Natural killer cell (primary cell): ENCODE data around the gene TMEM30B. TPM values are rescaled to one million over a fixed set of nuclear protein-coding genes. Genes with fewer than 3 reads are reported as not detected.

Source experiments
- ATAC-seq, 3 donors: fragments of 150-1000 bp in 2 of 3; fragments of 200-7000 bp in 1 of 3; cut with Tn5 transposase; 1 replicate in 1 of 3; 2 replicates in 2 of 3; pipeline ENCODE4 v1.10.0; 2021; ENCODE audit warnings: mild to moderate bottlenecking in 2 of 3, moderate library complexity in 2 of 3
- DNase-seq, 2 donors: peaks; one replicate each; pipeline versions ENCODE4 v3.0.0 to v3.0.0-alpha.2; 2013 to 2021; ENCODE audit warnings: mixed read lengths in 1 of 2
- H3K27ac ChIP-seq: one replicate; pipeline ENCODE4 v1.5.1; 2013; ENCODE audit warnings: mild to moderate bottlenecking, low read length
- H3K27me3 ChIP-seq: one replicate; pipeline ENCODE4 v1.6.1; 2013; ENCODE audit warnings: low read length; ENCODE audit not compliant: control insufficient read depth, insufficient read depth
- H3K36me3 ChIP-seq: one replicate; pipeline ENCODE4 v1.6.1; 2013; ENCODE audit warnings: low read length; ENCODE audit not compliant: control insufficient read depth, insufficient read depth
- H3K4me1 ChIP-seq: one replicate; pipeline ENCODE4 v1.6.1; 2013; ENCODE audit warnings: low read length; ENCODE audit not compliant: control insufficient read depth, insufficient read depth
- H3K4me3 ChIP-seq: one replicate; pipeline ENCODE4 v1.5.1; 2013; ENCODE audit warnings: low read length
- H3K9me3 ChIP-seq: one replicate; pipeline ENCODE4 v1.6.1; 2013; ENCODE audit warnings: low read length; ENCODE audit not compliant: control insufficient read depth, insufficient read depth
- H3K27ac Mint-ChIP-seq, 2 donors: one replicate each; pipeline ENCODE4 v1.8.0; 2022; ENCODE audit warnings: mild to moderate bottlenecking in 2 of 2, mixed read lengths in 2 of 2, moderate library complexity in 1 of 2
- H3K27me3 Mint-ChIP-seq, 2 donors: one replicate each; pipeline ENCODE4 v1.8.0; 2022; ENCODE audit warnings: low read depth in 2 of 2, mixed read lengths in 2 of 2
- H3K36me3 Mint-ChIP-seq: one replicate; pipeline ENCODE4 v1.8.0; 2022; ENCODE audit warnings: mixed read lengths
- H3K4me1 Mint-ChIP-seq, 2 donors: one replicate each; pipeline ENCODE4 v1.8.0; 2022; ENCODE audit warnings: mixed read lengths in 2 of 2
- H3K4me3 Mint-ChIP-seq: one replicate; pipeline ENCODE4 v1.8.0; 2022; ENCODE audit warnings: mild to moderate bottlenecking, moderate library complexity, mixed read lengths
- H3K9me3 Mint-ChIP-seq, 2 donors: one replicate each; pipeline ENCODE4 v1.8.0; 2022; ENCODE audit warnings: mixed read lengths in 2 of 2
- WGBS: methylation state at CpG from one replicate; pipeline ENCODE4 v1.1.7; 2013; ENCODE audit warnings: missing lambda C conversion rate; ENCODE audit not compliant: insufficient coverage; 5-methylcytosine and 5-hydroxymethylcytosine counted together
- intact Hi-C: fragments of 100-400 bp; cut with micrococcal nuclease; formaldehyde crosslinking; loops from one replicate; pipeline ENCODE4 v1.14.2; 2022
- total RNA-seq, 4 donors: library from RNA; stranded (reverse); fragments of 120-200 nt in 1 of 4; gene quantifications; one replicate each; pipeline versions ENCODE4 v1.2.3 to v1.2.4, GENCODE V29; 2013 to 2022
- TF ChIP-seq, protein P1 (sequence below): fragments of 200-600 bp; IDR thresholded peaks from one replicate; pipeline ENCODE4 v1.8.0; 2022; ENCODE audit warnings: antibody characterized with exemption

Gene TMEM30B
- total RNA-seq, 3 donors from 2014 or later (not counting 1 experiment from before 2014, with no cell fraction given) = 1.0 to 1.4 (median 1.3) TPM

DNA sequence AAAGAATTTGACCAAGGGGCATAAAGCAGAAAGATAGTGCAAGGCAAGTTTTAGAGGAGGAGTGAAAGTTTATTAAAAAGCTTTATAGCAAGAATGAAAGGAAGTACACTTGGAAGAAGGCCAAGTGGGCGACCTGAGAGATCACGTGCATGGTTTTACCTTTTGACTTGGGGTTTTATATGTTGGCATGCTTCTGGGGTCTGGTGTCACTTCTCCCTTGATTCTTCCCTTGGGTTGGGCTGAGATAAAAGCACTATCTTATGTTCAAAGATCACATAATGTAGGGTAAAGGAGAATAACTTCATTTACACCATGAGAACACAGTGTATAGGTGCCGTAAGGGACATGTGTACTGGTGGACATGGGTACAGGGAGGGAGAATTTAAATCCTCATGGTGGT is 17.7 kb upstream of the TMEM30B start:
- DNase-seq (peak in 1 of 2 donors; percentile 61), ATAC-seq (no peak)
- peaks cover 6% of the 10 kb centered on the region for H3K4me1 ChIP-seq
- H3K4me3 ChIP-seq = no peak overlapping the region
- H3K9me3 ChIP-seq = no peaks in the 10 kb centered on the region
- H3K27me3 Mint-ChIP-seq = no peaks in the 10 kb centered on the region
- no peaks in the 10 kb centered on the region for H3K27me3 ChIP-seq
- no peaks in the 10 kb centered on the region for H3K36me3 ChIP-seq
- no peak overlapping the region for H3K27ac ChIP-seq
- TF ChIP-seq, protein P1, sequence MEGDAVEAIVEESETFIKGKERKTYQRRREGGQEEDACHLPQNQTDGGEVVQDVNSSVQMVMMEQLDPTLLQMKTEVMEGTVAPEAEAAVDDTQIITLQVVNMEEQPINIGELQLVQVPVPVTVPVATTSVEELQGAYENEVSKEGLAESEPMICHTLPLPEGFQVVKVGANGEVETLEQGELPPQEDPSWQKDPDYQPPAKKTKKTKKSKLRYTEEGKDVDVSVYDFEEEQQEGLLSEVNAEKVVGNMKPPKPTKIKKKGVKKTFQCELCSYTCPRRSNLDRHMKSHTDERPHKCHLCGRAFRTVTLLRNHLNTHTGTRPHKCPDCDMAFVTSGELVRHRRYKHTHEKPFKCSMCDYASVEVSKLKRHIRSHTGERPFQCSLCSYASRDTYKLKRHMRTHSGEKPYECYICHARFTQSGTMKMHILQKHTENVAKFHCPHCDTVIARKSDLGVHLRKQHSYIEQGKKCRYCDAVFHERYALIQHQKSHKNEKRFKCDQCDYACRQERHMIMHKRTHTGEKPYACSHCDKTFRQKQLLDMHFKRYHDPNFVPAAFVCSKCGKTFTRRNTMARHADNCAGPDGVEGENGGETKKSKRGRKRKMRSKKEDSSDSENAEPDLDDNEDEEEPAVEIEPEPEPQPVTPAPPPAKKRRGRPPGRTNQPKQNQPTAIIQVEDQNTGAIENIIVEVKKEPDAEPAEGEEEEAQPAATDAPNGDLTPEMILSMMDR = no peak
- no peak overlapping the region for H3K27ac Mint-ChIP-seq
- intact Hi-C loops = loop anchor here (5.0 kb wide), 2 partner anchors 153 to 428 kb away; no protein-coding TSS in a partner anchor
- H3K36me3 Mint-ChIP-seq = no peaks in the 10 kb centered on the region
- H3K4me1 Mint-ChIP-seq = peaks cover 17 to 29% of the 10 kb centered on the region in 2 donors
- H3K9me3 Mint-ChIP-seq = no peaks in the 10 kb centered on the region
- H3K4me3 Mint-ChIP-seq = no peak overlapping the region
- WGBS = 40% methylated on average over 3 of the region's 3 CpGs

DNA sequence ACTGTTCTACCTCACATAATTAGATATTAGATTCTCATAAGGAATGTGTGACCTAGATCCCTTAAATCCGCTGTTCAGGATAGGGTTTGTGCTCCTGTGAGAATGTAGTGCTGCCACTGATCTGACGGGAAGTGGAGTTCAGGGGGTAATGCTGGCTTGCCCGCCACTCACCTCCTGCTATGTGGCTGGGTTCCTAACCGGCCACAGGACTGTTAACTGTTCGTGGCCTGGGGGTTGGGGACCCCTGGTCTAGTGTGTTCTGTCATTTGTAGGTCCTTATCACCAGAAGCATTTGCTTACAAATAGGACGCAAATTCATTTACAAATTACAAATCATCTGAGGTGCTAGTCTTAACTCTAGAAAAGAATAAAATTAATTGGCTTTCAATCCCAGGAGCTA is 16.4 kb upstream of the TMEM30B start:
- peaks cover 17 to 29% of the 10 kb centered on the region in 2 donors for H3K4me1 Mint-ChIP-seq
- Histone ChIP-seq H3K9me3 (no peaks in the 10 kb centered on the region), H3K36me3 (no peaks in the 10 kb centered on the region), H3K27ac (no peak overlapping the region), H3K4me3 (no peak overlapping the region), H3K4me1 (peaks cover 6% of the 10 kb centered on the region), H3K27me3 (no peaks in the 10 kb centered on the region)
- H3K9me3 Mint-ChIP-seq = no peaks in the 10 kb centered on the region
- 83% methylated on average over 6 of the region's 6 CpGs for WGBS
- peak overlapping the region in 1 of 2 donors; percentile 59 for H3K27ac Mint-ChIP-seq
- H3K27me3 Mint-ChIP-seq = no peaks in the 10 kb centered on the region
- H3K36me3 Mint-ChIP-seq = no peaks in the 10 kb centered on the region
- DNase-seq (no peak), ATAC-seq (no peak)
- TF ChIP-seq, protein P1 = no peak
- intact Hi-C loops = loop anchor here (5.0 kb wide), 2 partner anchors 155 to 430 kb away; no protein-coding TSS in a partner anchor
- H3K4me3 Mint-ChIP-seq = no peak overlapping the region

DNA sequence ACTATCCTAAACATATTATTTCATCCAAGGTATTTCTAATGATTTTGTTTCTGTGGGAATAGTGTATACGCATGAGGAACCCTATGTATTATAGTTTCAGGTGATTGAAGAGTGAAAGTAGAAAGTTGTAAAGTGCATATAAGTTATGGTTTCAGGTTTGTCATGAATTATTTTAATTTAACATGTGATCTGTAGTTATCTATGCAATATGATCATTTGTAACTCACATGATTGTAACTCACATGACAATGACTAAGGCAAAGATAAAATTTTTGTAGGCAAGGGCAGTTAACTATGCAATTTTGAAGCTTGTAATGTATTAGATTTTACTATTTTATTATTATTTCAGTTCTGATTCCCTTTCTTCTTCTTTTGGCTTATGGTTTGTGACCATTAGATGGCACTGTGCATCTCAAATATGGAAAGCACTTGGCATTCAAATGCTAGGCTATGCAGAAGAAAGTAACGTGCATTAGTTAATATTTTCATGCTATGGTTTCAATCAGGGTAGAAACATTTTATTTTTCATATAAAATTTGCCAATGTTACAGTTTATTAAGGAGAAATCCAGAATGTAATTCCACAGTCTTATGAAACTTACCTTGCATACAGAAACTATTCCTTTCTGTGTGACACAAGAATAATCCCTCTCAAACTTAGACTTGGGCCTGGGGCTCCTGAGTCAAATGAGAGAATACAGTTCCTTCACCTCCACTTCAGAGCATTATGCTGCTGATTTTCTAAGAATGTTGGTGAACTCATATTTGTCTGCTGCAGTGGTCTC is 15.8 kb upstream of the TMEM30B start:
- H3K4me3 Mint-ChIP-seq = no peak overlapping the region

More for the DNA sequence above, 15.8 kb upstream of the TMEM30B start:
- Mint-ChIP-seq H3K27me3 (no peaks in the 10 kb centered on the region), H3K9me3 (no peaks in the 10 kb centered on the region), H3K27ac (no peak overlapping the region), H3K4me1 (peaks cover 17 to 29% of the 10 kb centered on the region in 2 donors), H3K36me3 (no peaks in the 10 kb centered on the region)
- Histone ChIP-seq H3K27ac (no peak overlapping the region), H3K36me3 (no peaks in the 10 kb centered on the region), H3K4me3 (no peak overlapping the region), H3K27me3 (no peaks in the 10 kb centered on the region), H3K9me3 (no peaks in the 10 kb centered on the region), H3K4me1 (peaks cover 6% of the 10 kb centered on the region)
- 25% methylated on average over 2 of the region's 2 CpGs for WGBS
- intact Hi-C loops = loop anchor here (5.0 kb wide), 2 partner anchors 155 to 430 kb away; no protein-coding TSS in a partner anchor
- ATAC-seq = peak; percentile 63 to 84 (median 80)
- peak in 1 of 2 donors; percentile 81 for DNase-seq
- TF ChIP-seq, protein P1 = peak; percentile 89
